ENCODE data around the gene COL6A2.

The COL6A2 gene

GRCh38 chr21:46129846-46130651 lies 32.1 kb downstream of the COL6A2 start:
- H3K4me3 ChIP-seq (replicated peaks; ENCODE audit: low read depth, low read length), result no peak overlapping the region
- H3K36me3 ChIP-seq (ENCODE audit: control insufficient read depth, insufficient read depth, low read length), result no peaks in the 10 kb centered on the region
- TF ChIP-seq CTCF (IDR thresholded peaks at IDR 0.05; ENCODE audit: insufficient read depth, low read length, poor library complexity, severe bottlenecking), result no peak
- DNase-seq (ENCODE audit: extremely low read depth, insufficient read length), result no peak
- H3K27me3 ChIP-seq (replicated peaks; ENCODE audit: control insufficient read depth, insufficient read depth, low read length), result no peaks in the 10 kb centered on the region

- H3K27me3 ChIP-seq (replicated peaks; ENCODE audit: control insufficient read depth, insufficient read depth, low read length), result no peaks in the 10 kb centered on the region
- no peak for DNase-seq (ENCODE audit: extremely low read depth, insufficient read length)
These were observed 33.1 kb downstream of the COL6A2 start for GRCh38 chr21:46130831-46131587.

GRCh38 chr21:46131588-46131837 lies 33.6 kb downstream of the COL6A2 start:
- no peak for DNase-seq (ENCODE audit: extremely low read depth, insufficient read length)
- no peak overlapping the region for H3K4me3 ChIP-seq (replicated peaks; ENCODE audit: low read depth, low read length)
- no peaks in the 10 kb centered on the region for H3K36me3 ChIP-seq (ENCODE audit: control insufficient read depth, insufficient read depth, low read length)
- no peaks in the 10 kb centered on the region for H3K27me3 ChIP-seq (replicated peaks; ENCODE audit: control insufficient read depth, insufficient read depth, low read length)
- no peak for TF ChIP-seq CTCF (IDR thresholded peaks at IDR 0.05; ENCODE audit: insufficient read depth, low read length, poor library complexity, severe bottlenecking)

More at GRCh38 chr21:46130831-46131587, 33.1 kb downstream of the COL6A2 start:
- no peak for TF ChIP-seq CTCF (IDR thresholded peaks at IDR 0.05; ENCODE audit: insufficient read depth, low read length, poor library complexity, severe bottlenecking)
- Histone ChIP-seq H3K36me3 (ENCODE audit: control insufficient read depth, insufficient read depth, low read length) (no peaks in the 10 kb centered on the region), H3K4me3 (replicated peaks; ENCODE audit: low read depth, low read length) (no peak overlapping the region)

GRCh38 chr21:46131838-46132651 lies 34.1 kb downstream of the COL6A2 start:
- H3K27me3 ChIP-seq (replicated peaks; ENCODE audit: control insufficient read depth, insufficient read depth, low read length), result no peaks in the 10 kb centered on the region
- no peak for DNase-seq (ENCODE audit: extremely low read depth, insufficient read length)
- no peak overlapping the region for H3K4me3 ChIP-seq (replicated peaks; ENCODE audit: low read depth, low read length)
- no peaks in the 10 kb centered on the region for H3K36me3 ChIP-seq (ENCODE audit: control insufficient read depth, insufficient read depth, low read length)
- TF ChIP-seq CTCF (IDR thresholded peaks at IDR 0.05; ENCODE audit: insufficient read depth, low read length, poor library complexity, severe bottlenecking), result no peak

- no peak for TF ChIP-seq CTCF (IDR thresholded peaks at IDR 0.05; ENCODE audit: insufficient read depth, low read length, poor library complexity, severe bottlenecking)
- DNase-seq (ENCODE audit: extremely low read depth, insufficient read length), result no peak
- Histone ChIP-seq H3K4me3 (replicated peaks; ENCODE audit: low read depth, low read length) (no peak overlapping the region), H3K36me3 (ENCODE audit: control insufficient read depth, insufficient read depth, low read length) (no peaks in the 10 kb centered on the region), H3K27me3 (replicated peaks; ENCODE audit: control insufficient read depth, insufficient read depth, low read length) (no peaks in the 10 kb centered on the region)
These were observed 38.0 kb downstream of the COL6A2 start for GRCh38 chr21:46135782-46136395.
